CMK (cell line): ENCODE data around the gene PPP1R13L.
"Not testable (repeated sequence)": the region's sequence is repeated elsewhere in the genome, so short reads cannot be mapped to it uniquely, and the experiment has no call there.

Experiments used
- DNase-seq: peaks from one replicate; pipeline ENCODE4 v3.0.0-alpha.2; 2010; ENCODE audit warnings: low read depth

The PPP1R13L gene

DNA sequence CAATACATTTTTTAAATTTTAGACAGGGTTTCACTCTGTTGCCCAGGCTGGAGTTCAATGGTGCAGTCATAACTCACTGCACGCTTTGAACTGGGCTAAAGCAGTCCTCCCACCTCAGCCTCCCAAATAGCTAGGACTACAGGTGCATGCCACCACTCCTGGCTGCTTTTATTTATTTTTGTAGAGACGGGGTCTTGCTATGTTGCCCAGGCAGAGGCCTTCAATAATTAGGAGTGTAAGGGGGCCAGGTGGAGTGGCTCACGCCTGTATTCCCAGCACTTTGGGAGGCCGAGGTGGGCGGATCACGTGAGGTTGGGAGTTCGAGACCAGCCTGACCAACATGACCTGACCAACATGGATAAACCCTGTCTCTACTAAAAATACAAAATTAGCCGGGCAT lies 27.7 kb upstream of the PPP1R13L start:
- DNase-seq, result not testable (repeated sequence)

DNA sequence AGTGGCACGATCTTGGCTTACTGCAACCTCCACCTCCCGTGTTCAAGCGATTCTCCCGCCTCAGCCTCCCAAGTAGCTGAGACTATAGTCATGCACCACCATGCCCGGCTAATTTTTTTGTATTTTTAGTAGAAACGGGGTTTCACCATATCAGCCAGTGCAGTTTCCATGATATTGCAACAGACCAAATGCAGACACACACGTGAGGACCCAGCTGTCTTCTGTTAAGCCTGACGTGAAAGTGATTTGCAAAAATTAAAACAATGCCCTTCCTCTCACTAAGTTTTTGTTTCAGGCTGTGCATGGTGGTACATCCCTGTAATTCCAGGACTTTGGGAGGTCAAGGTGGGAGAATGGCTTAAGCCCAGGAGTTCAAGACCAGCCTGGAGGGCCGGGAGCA lies 26.1 kb upstream of the PPP1R13L start:
- not testable (repeated sequence) for DNase-seq

DNA sequence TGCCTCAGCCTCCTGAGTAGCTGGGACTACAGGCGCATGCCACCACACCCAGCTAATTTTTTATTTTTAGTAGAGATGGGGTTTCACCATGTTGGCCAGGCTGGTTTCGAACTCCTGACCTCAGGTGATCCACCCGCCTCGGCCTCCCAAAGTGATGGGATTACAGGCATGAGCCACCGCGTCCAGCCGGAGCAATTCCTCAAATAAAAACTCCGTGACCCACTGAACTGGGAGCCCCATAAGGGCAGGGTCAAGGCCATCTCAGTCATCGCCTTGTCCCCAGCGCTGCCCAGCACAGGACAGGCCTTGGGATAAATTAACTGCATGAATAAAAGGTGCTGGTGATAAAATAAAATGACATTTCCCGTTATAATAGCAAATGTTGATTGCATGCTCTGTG lies 25.0 kb upstream of the PPP1R13L start:
- not testable (repeated sequence) for DNase-seq

DNA sequence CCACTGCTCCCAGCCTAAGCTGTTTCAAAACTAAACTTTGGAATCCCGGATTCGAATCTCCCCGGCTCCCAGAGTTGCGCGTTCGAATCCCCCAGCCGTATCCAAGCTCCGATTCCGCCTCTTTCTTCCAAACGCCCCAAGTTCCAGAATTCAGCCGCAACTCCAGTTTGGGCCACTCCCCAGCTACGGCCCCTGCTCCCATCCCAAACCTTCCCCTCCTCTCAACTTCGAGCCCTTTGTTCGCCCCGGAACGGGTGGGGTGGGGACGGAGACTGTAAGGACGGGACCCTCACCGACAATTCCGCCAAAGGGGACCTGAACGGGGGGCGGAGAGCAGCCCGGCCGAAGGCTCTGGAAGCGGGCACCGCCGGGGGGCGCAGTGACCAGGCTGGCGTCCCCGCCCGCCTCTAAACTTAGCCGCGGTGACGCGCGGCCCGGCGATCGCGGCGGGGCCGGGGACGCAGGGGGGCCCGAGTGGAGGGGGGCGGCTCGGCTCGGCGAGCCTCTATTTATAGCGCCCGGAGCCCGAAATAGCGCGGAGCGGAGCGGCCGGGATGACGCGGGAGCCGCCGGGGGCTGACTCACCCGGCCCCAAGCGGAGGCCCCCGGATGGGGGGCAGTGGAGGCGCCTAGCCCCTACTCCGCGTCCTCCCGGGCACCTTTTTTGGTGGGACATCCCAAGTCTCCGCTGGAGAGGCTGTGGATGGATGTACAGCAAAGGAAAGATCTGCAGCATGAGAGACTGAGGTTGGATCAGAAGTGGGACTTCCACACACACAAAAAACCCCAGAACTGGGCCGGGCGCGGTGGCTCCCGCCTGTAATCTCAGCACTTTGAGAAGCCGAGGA lies 23.7 kb upstream of the PPP1R13L start:
- no peak for DNase-seq

DNA sequence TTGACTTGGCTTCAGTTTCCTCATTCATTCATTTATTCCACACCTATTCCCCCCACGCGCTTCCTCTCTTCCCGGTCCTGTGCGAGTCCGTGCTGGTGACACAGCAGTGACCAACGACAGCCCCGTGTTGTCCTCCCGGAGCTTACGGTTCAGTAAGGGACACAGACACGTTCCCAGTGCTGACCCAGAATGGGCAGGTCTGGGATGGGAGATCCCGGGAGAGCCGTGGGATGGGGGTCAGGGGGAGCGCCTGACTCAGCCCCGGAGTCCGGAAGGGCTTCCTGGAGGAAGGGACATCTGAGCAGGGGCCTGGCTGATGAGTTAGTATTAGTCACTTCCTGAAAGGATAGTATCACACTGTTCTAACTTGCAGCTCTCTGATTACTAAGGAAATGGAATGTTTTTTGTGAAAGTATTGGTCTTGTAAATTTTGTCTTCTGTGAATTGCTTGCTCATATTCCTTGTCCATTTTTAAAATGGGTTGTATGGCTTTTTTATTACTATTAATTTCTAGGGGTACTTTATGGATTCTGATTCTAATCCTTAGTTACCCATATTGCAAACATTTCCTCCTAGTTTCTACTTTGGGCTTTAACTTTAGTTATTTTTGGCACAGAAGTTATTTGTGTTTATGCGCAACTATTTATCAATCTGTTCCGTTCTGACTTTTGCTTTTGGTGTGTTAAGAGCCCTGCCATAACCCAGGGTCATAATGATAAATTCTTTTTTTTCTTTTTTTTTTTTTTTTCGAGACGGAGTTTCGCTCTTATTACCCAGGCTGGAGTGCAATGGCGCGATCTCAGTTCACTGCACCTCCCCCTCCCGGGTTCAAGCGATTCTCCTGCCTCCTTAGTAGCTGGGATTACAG lies 19.6 kb upstream of the PPP1R13L start:
- peak; percentile 70 for DNase-seq

DNA sequence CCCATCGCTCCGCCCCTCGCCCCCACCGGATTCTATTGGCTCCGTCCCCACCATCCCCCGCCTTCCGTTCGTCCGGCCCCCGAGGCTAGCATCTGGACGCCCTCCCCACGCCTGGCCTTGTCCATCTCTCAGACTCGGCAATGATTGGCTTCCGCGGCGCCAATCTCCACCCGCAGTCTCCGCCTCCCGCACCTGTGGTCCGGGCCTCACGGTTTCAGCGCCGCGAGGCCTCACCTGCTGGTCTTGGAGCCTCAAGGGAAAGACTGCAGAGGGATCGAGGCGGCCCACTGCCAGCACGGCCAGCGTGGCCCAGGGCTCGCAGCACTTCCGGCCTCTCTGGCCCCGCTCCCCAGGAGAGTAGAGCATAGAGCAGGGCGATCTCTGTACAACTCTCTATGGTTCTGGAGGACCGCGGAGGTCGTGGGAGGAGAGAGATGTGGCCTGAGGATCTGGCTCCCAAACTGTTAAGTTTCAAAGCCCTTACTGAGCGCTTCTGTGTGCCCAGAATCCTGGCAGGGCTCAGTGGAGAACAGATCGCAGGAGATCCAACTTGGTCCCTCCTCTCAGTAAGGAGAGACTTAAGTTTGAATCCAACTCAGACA lies 18.8 kb upstream of the PPP1R13L start, which contains the start of gene ERCC1:
Gene ERCC1 (minus strand): TSS at position 329 of the 602 bp plus-strand sequence. CDS start 543 bp downstream, outside the sequence.
- DNase-seq, result peak; percentile 97

DNA sequence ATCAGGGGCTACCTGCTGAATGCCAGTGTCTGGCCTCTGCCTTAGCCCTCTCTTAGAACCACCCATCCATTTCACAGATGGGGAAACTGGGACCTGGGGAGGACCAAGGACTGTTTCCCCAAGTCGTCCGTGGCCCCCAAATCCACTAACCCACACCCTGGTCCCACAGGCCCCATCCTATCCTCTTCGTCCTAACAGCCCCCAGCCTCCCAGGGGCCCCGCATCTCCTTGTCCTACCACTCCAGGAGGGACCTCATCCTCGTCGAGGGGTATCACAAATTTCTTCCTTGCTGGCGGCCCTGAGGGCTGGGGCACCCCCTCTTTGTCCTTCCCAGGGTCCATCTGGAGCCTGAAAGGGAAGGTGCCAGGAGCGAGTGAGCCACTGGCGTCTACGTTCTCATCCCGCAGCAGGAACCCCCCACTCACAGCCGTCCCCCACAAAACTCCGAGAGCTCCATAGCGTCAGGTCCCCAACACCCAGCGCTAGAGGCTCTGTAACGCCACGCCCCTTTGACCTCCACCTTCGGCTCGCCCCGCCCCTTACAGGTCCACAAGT lies 18.2 kb upstream of the PPP1R13L start:
- DNase-seq, result no peak

DNA sequence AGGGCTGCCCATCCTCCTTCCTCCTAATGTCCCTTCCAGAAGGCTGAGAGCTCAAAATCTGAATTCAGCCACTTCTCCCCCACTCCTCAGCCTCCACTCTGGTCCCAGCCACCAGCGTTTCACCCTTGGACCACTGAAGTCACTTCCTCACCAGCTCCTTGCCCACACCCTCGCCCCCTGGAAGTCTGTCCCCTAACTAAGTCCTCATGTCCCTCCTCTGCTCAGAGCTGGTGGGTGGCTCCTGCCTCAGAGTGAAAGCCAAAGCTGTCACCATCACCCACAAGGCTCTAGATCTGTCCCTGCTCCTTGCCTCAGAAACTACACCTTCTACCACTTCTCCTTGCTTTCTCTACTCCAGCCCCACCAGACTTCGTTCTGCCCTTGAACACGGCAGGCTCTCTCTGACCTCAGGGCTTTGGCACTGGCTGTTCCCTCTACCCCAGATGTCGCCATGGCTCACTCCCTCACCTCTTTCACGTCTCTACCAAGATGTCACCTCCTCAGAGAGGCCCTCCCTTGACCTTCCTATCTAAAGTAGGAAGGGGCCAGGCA lies 17.2 kb upstream of the PPP1R13L start:
- DNase-seq, result no peak

DNA sequence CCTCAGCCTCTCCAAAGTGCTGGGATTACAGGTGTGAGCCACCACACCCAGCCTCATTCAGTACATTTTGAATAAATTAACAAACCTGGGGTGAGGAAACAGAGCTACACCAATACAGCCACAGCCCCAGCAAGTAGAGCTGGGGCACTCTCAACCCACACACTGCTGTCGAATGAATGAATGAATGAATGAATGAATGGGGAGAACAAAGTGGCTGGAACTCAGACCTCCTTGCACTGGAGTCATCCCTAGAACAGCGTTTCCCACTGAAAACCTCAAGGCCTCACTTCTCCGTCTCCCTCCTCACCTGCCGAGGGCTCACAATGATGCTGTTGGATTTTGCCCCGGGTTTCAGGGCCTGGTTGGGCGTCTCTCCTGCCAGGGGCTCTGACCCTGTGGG lies 16.0 kb upstream of the PPP1R13L start:
- no peak for DNase-seq

DNA sequence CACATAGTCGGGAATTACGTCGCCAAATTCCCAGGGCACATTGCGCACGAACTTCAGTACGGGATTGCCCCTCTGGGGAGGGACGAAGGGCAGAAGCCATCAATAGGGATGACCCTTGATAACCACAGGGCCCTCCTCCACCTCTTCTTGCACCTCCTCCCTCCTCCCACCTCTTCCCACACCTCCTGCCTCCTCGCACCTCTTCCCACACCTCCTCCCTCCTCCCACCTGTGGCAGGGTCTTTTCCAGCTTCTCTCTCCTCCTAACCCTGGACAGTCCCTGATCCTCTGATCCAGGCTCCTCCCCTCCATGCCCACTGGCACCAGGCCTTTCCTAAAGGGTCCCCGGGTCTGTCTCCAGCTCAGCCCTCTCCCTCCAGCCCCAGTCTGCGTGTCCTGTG lies 15.5 kb upstream of the PPP1R13L start:
- no peak for DNase-seq

DNA sequence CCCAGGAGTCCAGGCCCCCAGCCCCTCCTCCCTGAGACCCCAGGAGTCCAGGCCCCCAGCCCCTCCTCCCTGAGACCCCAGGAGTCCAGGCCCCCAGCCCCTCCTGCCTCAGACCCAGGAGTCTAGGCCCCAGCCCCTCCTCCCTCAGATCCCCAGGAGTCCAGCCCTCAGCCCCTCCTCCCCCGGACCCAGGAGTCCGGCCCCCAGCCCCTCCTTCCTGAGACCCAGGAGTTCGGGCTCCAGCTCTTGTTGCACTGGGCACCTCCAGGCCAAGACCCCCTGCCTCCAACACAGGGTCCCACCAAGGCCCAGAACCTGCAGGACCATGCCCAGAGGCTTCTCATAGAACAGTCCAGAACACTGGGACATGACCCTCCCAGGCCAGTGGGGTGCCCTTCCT lies 15.0 kb upstream of the PPP1R13L start:
- no peak for DNase-seq

DNA sequence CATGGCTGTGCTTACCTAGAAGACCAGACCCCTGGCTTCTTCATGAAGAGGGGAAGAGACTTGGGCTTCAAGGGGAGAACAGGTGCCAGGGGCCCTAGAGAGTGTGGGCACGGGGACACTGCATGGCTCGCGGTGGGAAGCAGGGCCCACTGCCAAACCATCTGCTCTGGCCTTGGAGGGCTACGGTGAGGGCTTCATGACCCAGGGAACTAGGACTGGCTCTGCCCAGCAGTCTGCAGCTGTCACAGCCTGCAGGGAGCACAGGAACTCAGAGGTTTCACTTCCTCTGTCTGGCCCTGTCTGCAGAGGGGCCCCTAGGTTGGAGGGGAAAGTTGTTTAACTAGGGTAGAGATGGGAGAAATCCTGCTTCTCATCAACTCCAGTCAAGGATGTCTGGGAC lies 14.5 kb upstream of the PPP1R13L start:
- no peak for DNase-seq

DNA sequence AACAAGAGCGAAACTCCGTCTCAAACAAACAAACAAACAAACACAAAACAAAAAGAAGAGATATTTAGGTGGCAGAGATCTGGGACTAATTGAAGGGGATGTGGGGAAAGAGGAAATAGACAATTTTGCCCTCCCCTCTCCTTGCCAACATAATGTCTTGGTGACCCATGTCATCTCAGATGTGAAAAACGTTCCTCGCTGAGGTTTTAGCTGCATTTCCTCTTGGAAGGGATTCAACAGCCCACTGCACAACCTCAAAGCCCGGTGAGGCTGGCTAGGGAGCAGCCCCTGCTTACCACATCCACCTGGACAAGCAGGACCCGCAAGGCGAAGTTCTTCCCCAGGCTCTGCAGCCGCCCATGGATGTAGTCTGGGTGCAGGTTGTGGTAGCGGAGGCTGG lies 13.9 kb upstream of the PPP1R13L start:
- no peak for DNase-seq

DNA sequence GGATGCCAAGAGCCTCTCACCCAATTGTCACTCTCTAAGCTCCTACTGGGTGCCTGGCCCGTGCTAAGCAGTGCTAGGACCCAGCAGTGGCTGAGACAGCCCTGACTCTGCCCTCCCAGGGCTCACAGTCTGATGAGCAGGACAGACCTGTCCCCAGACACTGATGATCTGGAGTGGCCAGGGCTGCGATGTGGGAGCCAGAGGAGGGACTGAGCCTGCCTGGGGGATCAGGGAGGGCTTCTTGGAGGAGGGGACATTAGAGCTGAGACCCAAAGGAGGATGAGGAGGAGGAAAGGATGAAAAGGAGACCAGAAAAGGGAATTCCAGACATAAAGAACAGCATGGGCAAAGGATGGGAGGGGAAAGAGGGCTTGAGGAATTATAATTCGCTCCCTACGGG lies 12.3 kb upstream of the PPP1R13L start:
- DNase-seq, result no peak

DNA sequence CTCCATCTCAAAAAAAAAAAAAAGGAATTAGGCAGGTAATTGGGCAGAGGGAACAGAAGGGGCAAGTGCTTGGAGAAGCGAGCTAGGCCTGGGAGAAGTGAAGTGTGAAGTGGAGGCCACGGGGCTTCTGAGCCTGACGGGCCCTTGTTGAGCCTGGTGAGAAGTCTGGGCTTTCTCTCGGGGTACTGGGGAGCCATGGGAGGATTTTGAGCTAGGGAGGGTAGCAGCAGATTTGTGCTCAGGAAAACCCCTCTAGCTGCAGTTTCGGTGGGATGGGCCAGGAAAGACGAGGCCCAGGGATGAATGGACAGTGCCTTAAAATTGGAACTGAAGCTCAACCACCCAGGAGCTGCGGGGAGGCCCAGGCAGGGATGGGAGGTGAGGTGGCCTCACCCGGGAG lies 9.6 kb upstream of the PPP1R13L start:
- no peak for DNase-seq

DNA sequence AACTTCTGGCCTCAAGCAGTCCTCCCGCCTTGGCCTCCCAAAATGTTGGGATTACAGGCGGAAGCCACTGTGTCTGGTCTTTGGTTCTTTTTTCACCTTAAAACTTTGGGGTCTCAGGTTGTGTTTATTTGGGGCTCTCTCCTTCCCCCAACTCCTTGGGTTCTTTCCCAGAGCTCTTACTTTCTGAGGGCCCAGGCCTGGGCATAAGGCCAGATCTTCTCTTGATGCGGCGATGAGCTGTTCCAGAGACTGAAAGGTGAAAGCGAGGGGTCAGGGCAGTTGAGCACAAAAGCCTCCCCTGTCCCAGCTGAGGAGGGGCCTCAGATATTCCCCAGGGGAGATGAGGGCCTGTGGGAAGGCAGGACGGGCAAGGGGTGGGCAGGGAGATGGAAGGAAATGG lies 8.6 kb upstream of the PPP1R13L start:
- no peak for DNase-seq

DNA sequence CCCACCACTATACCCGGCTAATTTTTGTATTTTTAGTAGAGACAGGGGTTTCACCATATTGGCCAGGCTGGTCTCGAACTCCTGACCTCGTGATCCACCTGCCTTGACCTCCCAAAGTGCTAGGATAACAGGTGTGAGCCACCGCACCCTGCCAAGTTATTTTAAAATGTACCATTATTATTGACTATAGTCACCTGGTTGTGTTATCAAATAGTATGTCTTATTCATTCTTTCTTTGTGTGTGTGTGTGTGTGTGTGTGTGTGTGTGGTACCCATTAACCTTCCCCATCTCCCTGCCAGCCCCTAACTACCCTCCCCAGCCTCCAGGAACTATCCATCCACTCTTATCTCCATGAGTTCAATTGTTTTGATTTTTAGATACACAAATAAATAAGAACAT lies 5.5 kb upstream of the PPP1R13L start:
- not testable (repeated sequence) for DNase-seq

DNA sequence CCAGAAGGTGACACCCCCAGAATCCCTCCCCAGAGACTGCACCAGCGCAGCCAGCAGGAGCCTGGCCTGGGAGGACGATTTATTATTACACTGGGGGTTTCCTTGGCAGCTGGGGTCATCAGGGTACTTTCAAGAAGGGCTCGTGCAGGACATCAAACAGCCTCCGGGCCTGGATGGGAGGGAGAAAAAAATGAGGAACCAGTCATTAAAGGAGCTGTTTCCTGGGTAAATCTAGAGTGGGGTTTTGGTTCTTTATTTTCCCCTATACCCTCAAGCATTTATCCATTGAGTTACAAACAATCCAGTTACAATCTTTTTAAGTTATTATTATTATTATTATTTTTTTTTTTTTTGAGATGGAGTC lies 4.7 kb upstream of the PPP1R13L start:
- DNase-seq, result no peak

DNA sequence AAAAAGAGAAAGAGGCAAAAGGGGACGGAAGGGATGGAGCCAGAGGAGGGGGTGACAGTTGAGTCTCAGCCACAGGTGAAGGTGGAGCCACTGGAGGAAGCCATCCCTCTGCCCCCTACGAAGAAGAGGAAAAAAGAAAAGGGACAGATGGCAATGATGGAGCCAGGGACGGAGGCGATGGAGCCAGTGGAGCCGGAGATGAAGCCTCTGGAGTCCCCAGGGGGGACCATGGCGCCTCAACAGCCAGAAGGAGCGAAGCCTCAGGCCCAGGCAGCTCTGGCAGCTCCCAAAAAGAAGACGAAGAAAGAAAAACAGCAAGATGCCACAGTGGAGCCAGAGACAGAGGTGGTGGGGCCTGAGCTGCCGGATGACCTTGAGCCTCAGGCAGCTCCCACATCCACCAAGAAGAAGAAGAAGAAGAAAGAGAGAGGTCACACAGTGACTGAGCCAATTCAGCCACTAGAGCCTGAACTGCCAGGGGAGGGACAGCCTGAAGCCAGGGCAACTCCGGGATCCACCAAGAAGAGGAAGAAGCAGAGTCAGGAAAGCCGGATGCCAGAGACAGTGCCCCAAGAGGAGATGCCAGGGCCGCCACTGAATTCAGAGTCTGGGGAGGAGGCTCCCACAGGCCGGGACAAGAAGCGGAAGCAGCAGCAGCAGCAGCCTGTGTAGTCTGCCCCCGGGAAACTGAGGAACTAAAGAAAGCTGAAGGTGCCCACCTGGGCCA lies 4.1 kb upstream of the PPP1R13L start:
- DNase-seq, result no peak

DNA sequence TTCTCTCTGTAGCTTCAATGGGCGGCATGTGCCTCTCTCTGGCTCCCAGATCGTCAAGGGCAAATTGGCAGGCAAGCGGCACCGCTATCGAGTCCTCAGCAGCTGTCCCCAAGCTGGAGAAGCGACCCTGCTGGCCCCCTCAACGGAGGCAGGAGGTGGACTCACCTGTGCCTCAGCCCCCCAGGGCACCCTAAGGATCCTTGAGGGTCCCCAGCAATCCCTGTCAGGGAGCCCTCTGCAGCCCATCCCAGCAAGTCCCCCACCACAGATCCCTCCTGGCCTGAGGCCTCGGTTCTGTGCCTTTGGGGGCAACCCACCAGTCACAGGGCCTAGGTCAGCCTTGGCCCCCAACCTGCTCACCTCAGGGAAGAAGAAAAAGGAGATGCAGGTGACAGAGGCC lies 3.3 kb upstream of the PPP1R13L start:
- DNase-seq, result no peak

DNA sequence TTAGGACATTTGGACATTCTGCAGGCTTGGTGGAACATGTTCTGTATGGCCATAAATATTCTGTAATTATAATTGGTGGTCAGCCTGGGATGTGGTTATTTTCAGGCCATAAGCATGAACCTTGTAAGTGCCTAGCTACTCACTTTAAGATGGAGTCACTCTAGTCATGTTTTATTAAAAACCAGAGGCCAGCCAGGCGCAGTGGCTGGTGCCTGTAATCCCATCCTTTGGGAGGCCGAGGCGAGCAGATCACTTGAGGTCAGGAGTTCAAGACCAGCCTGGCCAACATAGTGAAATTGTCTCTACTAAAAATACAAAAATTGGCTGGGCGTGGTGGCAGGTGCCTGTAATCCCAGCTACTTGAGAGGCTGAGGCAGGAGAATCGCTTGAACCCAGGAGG lies 2.7 kb upstream of the PPP1R13L start:
- not testable (repeated sequence) for DNase-seq

DNA sequence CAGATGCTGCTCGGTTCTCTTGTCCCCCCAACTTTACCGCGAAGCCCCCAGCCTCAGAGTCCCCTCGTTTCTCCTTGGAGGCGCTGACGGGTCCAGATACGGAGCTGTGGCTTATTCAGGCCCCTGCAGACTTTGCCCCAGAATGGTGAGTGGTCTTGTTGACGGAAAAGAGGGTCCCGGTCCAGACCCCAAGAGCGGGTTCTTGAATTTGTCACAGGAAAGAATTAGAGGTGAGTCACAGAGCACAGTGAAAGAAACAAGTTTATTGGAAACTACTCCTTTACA lies 2.2 kb upstream of the PPP1R13L start:
- DNase-seq, result no peak
